Measurements from ENCODE around the gene SLC7A4. TPM values are rescaled to one million over a fixed set of nuclear protein-coding genes. Genes with fewer than 3 reads are reported as not detected.
"Not testable (repeated sequence)": the region's sequence is repeated elsewhere in the genome, so short reads cannot be mapped to it uniquely, and the experiment has no call there.

Gene SLC7A4
- total RNA-seq, 1 donor from 2014 or later = not detected

- peaks cover 17% of the 10 kb centered on the region for H3K4me1 Mint-ChIP-seq (ENCODE audit: low read depth)
- H3K36me3 Mint-ChIP-seq (ENCODE audit: low read depth) = no peaks in the 10 kb centered on the region
- no peak for DNase-seq (ENCODE audit: low spot score)
- no peaks in the 10 kb centered on the region for H3K9me3 Mint-ChIP-seq
- peaks cover 22% of the 10 kb centered on the region for H3K27me3 Mint-ChIP-seq (ENCODE audit: insufficient read depth)
- H3K4me3 Mint-ChIP-seq = no peak overlapping the region
- H3K27ac Mint-ChIP-seq = peak overlapping the region; percentile 34
- intact Hi-C loops (cut with micrococcal nuclease) = no loop called here
Observed at GRCh38 chr22:21043860-21044535, 11.6 kb upstream of the SLC7A4 start.

- Mint-ChIP-seq H3K36me3 (ENCODE audit: low read depth) (no peaks in the 10 kb centered on the region), H3K9me3 (no peaks in the 10 kb centered on the region), H3K27ac (no peak overlapping the region), H3K27me3 (ENCODE audit: insufficient read depth) (peaks cover 27% of the 10 kb centered on the region), H3K4me1 (ENCODE audit: low read depth) (peaks cover 17% of the 10 kb centered on the region), H3K4me3 (no peak overlapping the region)
- intact Hi-C loops (cut with micrococcal nuclease) = no loop called here
- DNase-seq (ENCODE audit: low spot score) = no peak
Observed at GRCh38 chr22:21042978-21043859, 10.9 kb upstream of the SLC7A4 start.

GRCh38 chr22:21041937-21042336 lies 9.6 kb upstream of the SLC7A4 start:
- Mint-ChIP-seq H3K27ac (no peak overlapping the region), H3K27me3 (ENCODE audit: insufficient read depth) (peaks cover 31% of the 10 kb centered on the region), H3K9me3 (no peaks in the 10 kb centered on the region), H3K36me3 (ENCODE audit: low read depth) (no peaks in the 10 kb centered on the region), H3K4me1 (ENCODE audit: low read depth) (peaks cover 17% of the 10 kb centered on the region), H3K4me3 (no peak overlapping the region)
- DNase-seq (ENCODE audit: low spot score) = no peak
- intact Hi-C loops (cut with micrococcal nuclease) = no loop called here

GRCh38 chr22:21039158-21039557 lies 6.8 kb upstream of the SLC7A4 start:
- H3K9me3 Mint-ChIP-seq; H3K36me3 Mint-ChIP-seq (ENCODE audit: low read depth); H3K4me3 Mint-ChIP-seq; intact Hi-C loops (cut with micrococcal nuclease); DNase-seq (ENCODE audit: low spot score); H3K4me1 Mint-ChIP-seq (ENCODE audit: low read depth); H3K27ac Mint-ChIP-seq: not testable (repeated sequence)
- peaks cover 28% of the 10 kb centered on the region for H3K27me3 Mint-ChIP-seq (ENCODE audit: insufficient read depth)

- Mint-ChIP-seq H3K9me3 (no peaks in the 10 kb centered on the region), H3K27me3 (ENCODE audit: insufficient read depth) (peaks cover 33% of the 10 kb centered on the region), H3K4me1 (ENCODE audit: low read depth) (peaks cover 10% of the 10 kb centered on the region), H3K36me3 (ENCODE audit: low read depth) (no peaks in the 10 kb centered on the region), H3K4me3 (no peak overlapping the region), H3K27ac (no peak overlapping the region)
- intact Hi-C loops (cut with micrococcal nuclease) = no loop called here
- DNase-seq (ENCODE audit: low spot score) = no peak
Observed at GRCh38 chr22:21038405-21038804, 6.0 kb upstream of the SLC7A4 start.

GRCh38 chr22:21034989-21035388 lies 2.6 kb upstream of the SLC7A4 start:
- Mint-ChIP-seq H3K36me3 (ENCODE audit: low read depth) (no peaks in the 10 kb centered on the region), H3K4me1 (ENCODE audit: low read depth) (peaks cover 6% of the 10 kb centered on the region), H3K4me3 (no peak overlapping the region), H3K27me3 (ENCODE audit: insufficient read depth) (peaks cover 42% of the 10 kb centered on the region), H3K27ac (no peak overlapping the region), H3K9me3 (no peaks in the 10 kb centered on the region)
- intact Hi-C loops (cut with micrococcal nuclease) = no loop called here
- DNase-seq (ENCODE audit: low spot score) = no peak

GRCh38 chr22:21033895-21034294 lies 1.5 kb upstream of the SLC7A4 start:
- no peaks in the 10 kb centered on the region for H3K36me3 Mint-ChIP-seq (ENCODE audit: low read depth)
- peaks cover 6% of the 10 kb centered on the region for H3K4me1 Mint-ChIP-seq (ENCODE audit: low read depth)
- H3K27me3 Mint-ChIP-seq (ENCODE audit: insufficient read depth) = peaks cover 45% of the 10 kb centered on the region
- H3K27ac Mint-ChIP-seq = peak overlapping the region; percentile 44
- DNase-seq (ENCODE audit: low spot score) = no peak
- intact Hi-C loops (cut with micrococcal nuclease) = no loop called here
- no peak overlapping the region for H3K4me3 Mint-ChIP-seq
- H3K9me3 Mint-ChIP-seq = no peaks in the 10 kb centered on the region

- Mint-ChIP-seq H3K4me1 (ENCODE audit: low read depth) (peaks cover 6% of the 10 kb centered on the region), H3K36me3 (ENCODE audit: low read depth) (no peaks in the 10 kb centered on the region), H3K9me3 (no peaks in the 10 kb centered on the region), H3K27ac (no peak overlapping the region), H3K4me3 (no peak overlapping the region), H3K27me3 (ENCODE audit: insufficient read depth) (peaks cover 39% of the 10 kb centered on the region)
- intact Hi-C loops (cut with micrococcal nuclease) = no loop called here
- no peak for DNase-seq (ENCODE audit: low spot score)
Observed at GRCh38 chr22:21032868-21033688, 717 bp upstream of the SLC7A4 start.

- no peak for DNase-seq (ENCODE audit: low spot score)
- peaks cover 35% of the 10 kb centered on the region for H3K27me3 Mint-ChIP-seq (ENCODE audit: insufficient read depth)
- H3K4me3 Mint-ChIP-seq = no peak overlapping the region
- no peaks in the 10 kb centered on the region for H3K36me3 Mint-ChIP-seq (ENCODE audit: low read depth)
- H3K9me3 Mint-ChIP-seq = no peaks in the 10 kb centered on the region
- no peak overlapping the region for H3K27ac Mint-ChIP-seq
- intact Hi-C loops (cut with micrococcal nuclease) = no loop called here
- peaks cover 6% of the 10 kb centered on the region for H3K4me1 Mint-ChIP-seq (ENCODE audit: low read depth)
Observed at GRCh38 chr22:21031545-21032036, 770 bp downstream of the SLC7A4 start.

- no peak overlapping the region for H3K27ac Mint-ChIP-seq
- DNase-seq (ENCODE audit: low spot score) = no peak
- no peaks in the 10 kb centered on the region for H3K36me3 Mint-ChIP-seq (ENCODE audit: low read depth)
- H3K9me3 Mint-ChIP-seq = no peaks in the 10 kb centered on the region
- H3K4me3 Mint-ChIP-seq = no peak overlapping the region
- peaks cover 6% of the 10 kb centered on the region for H3K4me1 Mint-ChIP-seq (ENCODE audit: low read depth)
- intact Hi-C loops (cut with micrococcal nuclease) = no loop called here
- peaks cover 31% of the 10 kb centered on the region for H3K27me3 Mint-ChIP-seq (ENCODE audit: insufficient read depth)
Observed at GRCh38 chr22:21030621-21031544, 1.5 kb downstream of the SLC7A4 start.

- H3K9me3 Mint-ChIP-seq = no peaks in the 10 kb centered on the region
- no peak for DNase-seq (ENCODE audit: low spot score)
- no peaks in the 10 kb centered on the region for H3K36me3 Mint-ChIP-seq (ENCODE audit: low read depth)
- no peak overlapping the region for H3K27ac Mint-ChIP-seq
- peaks cover 11% of the 10 kb centered on the region for H3K4me1 Mint-ChIP-seq (ENCODE audit: low read depth)
- H3K27me3 Mint-ChIP-seq (ENCODE audit: insufficient read depth) = peaks cover 30% of the 10 kb centered on the region
- no peak overlapping the region for H3K4me3 Mint-ChIP-seq
- intact Hi-C loops (cut with micrococcal nuclease) = no loop called here
Observed at GRCh38 chr22:21030032-21030431, 2.3 kb downstream of the SLC7A4 start.

- peaks cover 13% of the 10 kb centered on the region for H3K4me1 Mint-ChIP-seq (ENCODE audit: low read depth)
- H3K27me3 Mint-ChIP-seq (ENCODE audit: insufficient read depth) = peaks cover 25% of the 10 kb centered on the region
- H3K27ac Mint-ChIP-seq = no peak overlapping the region
- intact Hi-C loops (cut with micrococcal nuclease) = no loop called here
- no peak for DNase-seq (ENCODE audit: low spot score)
- no peak overlapping the region for H3K4me3 Mint-ChIP-seq
- no peaks in the 10 kb centered on the region for H3K9me3 Mint-ChIP-seq
- H3K36me3 Mint-ChIP-seq (ENCODE audit: low read depth) = no peaks in the 10 kb centered on the region
Observed at GRCh38 chr22:21029486-21030025, 2.8 kb downstream of the SLC7A4 start.

All from activated T-helper 1 cell treated with anti-CD3 and anti-CD28 coated beads, Interleukin-12 subunit alpha, Interleukin-12 subunit beta, Interleukin-2, Interleukin-4 antibody, amounts not matched to agents 30 ng/mL and 10 ng/mL and 1 ng/mL, durations not matched to agents 14 hours and 24 hours and 36 hours (primary cell).